ENCODE data around the gene PRRT2. TPM values are rescaled to one million over a fixed set of nuclear protein-coding genes. Genes with fewer than 3 reads are reported as not detected.

PRRT2 gene
- total RNA-seq, 2 donors from 2014 or later = 2.0 to 3.4 TPM

- Mint-ChIP-seq H3K4me1 (peaks cover 6% of the 10 kb centered on the region), H3K27me3 (no peaks in the 10 kb centered on the region), H3K36me3 (ENCODE audit: low read depth) (peaks cover 6% of the 10 kb centered on the region), H3K27ac (no peak overlapping the region), H3K4me3 (no peak overlapping the region)
- no peak for DNase-seq
- ATAC-seq = no peak
- no peaks in the 10 kb centered on the region for H3K9me3 ChIP-seq (ENCODE audit: control insufficient read depth, low read length, poor library complexity, severe bottlenecking)
Observed at GRCh38 chr16:29840240-29840639, 28.2 kb downstream of the PRRT2 start.

DNA sequence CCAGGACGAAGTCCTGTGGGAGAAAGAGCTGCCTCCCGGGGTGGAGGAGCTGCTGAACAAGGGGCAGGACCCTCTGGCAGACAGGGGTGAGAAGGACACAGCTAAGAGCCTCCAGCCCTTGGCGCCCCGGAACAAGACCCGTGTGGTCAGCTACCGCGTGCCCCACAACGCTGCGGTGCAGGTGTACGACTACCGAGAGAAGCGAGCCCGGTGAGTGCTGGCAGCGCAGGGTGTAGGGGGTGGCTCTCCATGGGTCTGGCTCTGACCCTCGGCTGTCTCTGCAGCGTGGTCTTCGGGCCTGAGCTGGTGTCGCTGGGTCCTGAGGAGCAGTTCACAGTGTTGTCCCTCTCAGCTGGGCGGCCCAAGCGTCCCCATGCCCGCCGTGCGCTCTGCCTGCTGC is 29.6 kb downstream of the PRRT2 start:
- Mint-ChIP-seq H3K4me3 (no peak overlapping the region), H3K36me3 (ENCODE audit: low read depth) (peaks cover 7% of the 10 kb centered on the region), H3K27ac (no peak overlapping the region), H3K4me1 (peaks cover 9% of the 10 kb centered on the region), H3K27me3 (no peaks in the 10 kb centered on the region)
- ATAC-seq = no peak
- DNase-seq = no peak
- H3K9me3 ChIP-seq (ENCODE audit: control insufficient read depth, low read length, poor library complexity, severe bottlenecking) = no peaks in the 10 kb centered on the region

- H3K9me3 ChIP-seq (ENCODE audit: control insufficient read depth, low read length, poor library complexity, severe bottlenecking) = no peaks in the 10 kb centered on the region
- H3K36me3 Mint-ChIP-seq (ENCODE audit: low read depth) = peaks cover 9% of the 10 kb centered on the region
- no peak for DNase-seq
- no peaks in the 10 kb centered on the region for H3K27me3 Mint-ChIP-seq
- no peak overlapping the region for H3K27ac Mint-ChIP-seq
- H3K4me3 Mint-ChIP-seq = no peak overlapping the region
- peaks cover 9% of the 10 kb centered on the region for H3K4me1 Mint-ChIP-seq
- no peak for ATAC-seq
Observed at GRCh38 chr16:29842732-29843346, 30.8 kb downstream of the PRRT2 start.

- Mint-ChIP-seq H3K4me1 (peaks cover 12% of the 10 kb centered on the region), H3K27ac (no peak overlapping the region), H3K4me3 (no peak overlapping the region), H3K27me3 (no peaks in the 10 kb centered on the region), H3K36me3 (ENCODE audit: low read depth) (peaks cover 9% of the 10 kb centered on the region)
- DNase-seq (no peak), ATAC-seq (no peak)
- no peaks in the 10 kb centered on the region for H3K9me3 ChIP-seq (ENCODE audit: control insufficient read depth, low read length, poor library complexity, severe bottlenecking)
Observed at GRCh38 chr16:29843931-29844330, 31.9 kb downstream of the PRRT2 start.

DNA sequence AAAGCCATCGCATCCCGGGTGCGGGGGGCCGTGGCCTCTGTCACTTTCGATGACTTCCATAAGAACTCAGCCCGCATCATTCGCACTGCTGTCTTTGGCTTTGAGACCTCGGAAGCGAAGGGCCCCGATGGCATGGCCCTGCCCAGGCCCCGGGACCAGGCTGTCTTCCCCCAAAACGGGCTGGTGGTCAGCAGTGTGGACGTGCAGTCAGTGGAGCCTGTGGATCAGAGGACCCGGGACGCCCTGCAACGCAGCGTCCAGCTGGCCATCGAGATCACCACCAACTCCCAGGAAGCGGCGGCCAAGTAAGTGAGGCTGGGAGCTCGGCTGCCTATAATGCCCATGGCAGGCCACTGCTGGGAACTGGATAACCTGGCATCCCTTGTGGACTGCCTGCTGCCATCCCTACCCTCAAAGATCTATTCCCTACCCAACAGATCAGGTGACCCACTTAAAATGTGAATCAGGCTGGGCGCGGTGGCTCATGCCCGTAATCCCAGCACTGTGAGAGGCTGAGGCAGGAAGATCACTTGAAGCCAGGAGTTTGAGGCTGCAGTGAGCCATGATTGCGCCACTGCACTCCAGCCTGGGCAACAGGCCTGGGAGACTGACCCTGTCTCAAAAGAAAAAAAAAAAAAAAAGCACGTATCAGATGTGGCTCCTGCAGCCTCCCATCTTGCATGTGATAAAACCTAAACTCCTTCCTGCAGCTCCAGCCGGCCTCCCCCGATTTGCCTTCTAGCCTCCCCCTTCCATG is 32.8 kb downstream of the PRRT2 start:
- H3K4me3 Mint-ChIP-seq = no peak overlapping the region
- no peak for ATAC-seq
- H3K27ac Mint-ChIP-seq = peak overlapping the region; percentile 45
- peaks cover 9% of the 10 kb centered on the region for H3K36me3 Mint-ChIP-seq (ENCODE audit: low read depth)
- H3K27me3 Mint-ChIP-seq = no peaks in the 10 kb centered on the region
- no peak for DNase-seq
- H3K4me1 Mint-ChIP-seq = peaks cover 8% of the 10 kb centered on the region
- no peaks in the 10 kb centered on the region for H3K9me3 ChIP-seq (ENCODE audit: control insufficient read depth, low read length, poor library complexity, severe bottlenecking)

- H3K36me3 Mint-ChIP-seq (ENCODE audit: low read depth) = peaks cover 9% of the 10 kb centered on the region
- no peak for ATAC-seq
Observed at GRCh38 chr16:29845656-29846055, 33.7 kb downstream of the PRRT2 start.

GRCh38 chr16:29848420-29849297 is 36.7 kb downstream of the PRRT2 start:
- DNase-seq (peak; percentile 64 to 78 (median 71)), ATAC-seq (peak; percentile 95)
- Mint-ChIP-seq H3K4me1 (peaks cover 10% of the 10 kb centered on the region), H3K27me3 (no peaks in the 10 kb centered on the region), H3K36me3 (ENCODE audit: low read depth) (peaks cover 7% of the 10 kb centered on the region), H3K4me3 (no peak overlapping the region), H3K27ac (peak overlapping the region; percentile 43)
- H3K9me3 ChIP-seq (ENCODE audit: control insufficient read depth, low read length, poor library complexity, severe bottlenecking) = no peaks in the 10 kb centered on the region

More at GRCh38 chr16:29845656-29846055, 33.7 kb downstream of the PRRT2 start:
- H3K9me3 ChIP-seq (ENCODE audit: control insufficient read depth, low read length, poor library complexity, severe bottlenecking) = no peaks in the 10 kb centered on the region
- DNase-seq = no peak
- H3K4me1 Mint-ChIP-seq = peaks cover 12% of the 10 kb centered on the region
- peak overlapping the region; percentile 45 for H3K27ac Mint-ChIP-seq
- no peak overlapping the region for H3K4me3 Mint-ChIP-seq
- H3K27me3 Mint-ChIP-seq = no peaks in the 10 kb centered on the region

DNA sequence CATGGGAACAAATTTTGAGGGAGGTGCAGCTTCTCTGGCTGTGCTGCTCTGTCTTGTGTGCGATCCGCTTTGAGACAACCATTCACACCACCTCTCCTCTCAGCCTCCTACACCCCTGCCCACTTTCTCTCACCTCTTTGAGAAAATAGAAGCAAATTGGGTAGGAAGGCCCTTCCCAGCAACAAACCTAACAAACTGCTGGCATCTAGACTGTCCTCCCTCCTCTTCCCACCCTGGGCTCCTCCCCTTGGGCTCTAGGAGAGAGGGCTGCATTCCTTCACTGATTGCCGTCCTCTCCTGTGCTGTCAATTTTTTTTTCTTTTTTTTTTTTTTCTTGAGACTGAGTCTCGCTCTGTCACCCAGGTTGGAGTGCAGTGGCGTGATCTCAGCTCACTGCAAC is 37.5 kb downstream of the PRRT2 start:
- no peak overlapping the region for H3K4me3 Mint-ChIP-seq
- peaks cover 7% of the 10 kb centered on the region for H3K36me3 Mint-ChIP-seq (ENCODE audit: low read depth)
- DNase-seq (no peak), ATAC-seq (no peak)
- peaks cover 10% of the 10 kb centered on the region for H3K4me1 Mint-ChIP-seq
- no peaks in the 10 kb centered on the region for H3K27me3 Mint-ChIP-seq
- no peaks in the 10 kb centered on the region for H3K9me3 ChIP-seq (ENCODE audit: control insufficient read depth, low read length, poor library complexity, severe bottlenecking)
- no peak overlapping the region for H3K27ac Mint-ChIP-seq

GRCh38 chr16:29850998-29851397 is 39.0 kb downstream of the PRRT2 start:
- no peak overlapping the region for H3K27ac Mint-ChIP-seq
- H3K9me3 ChIP-seq (ENCODE audit: control insufficient read depth, low read length, poor library complexity, severe bottlenecking) = no peaks in the 10 kb centered on the region
- no peak for DNase-seq
- H3K27me3 Mint-ChIP-seq = no peaks in the 10 kb centered on the region
- no peak overlapping the region for H3K4me3 Mint-ChIP-seq
- peaks cover 2% of the 10 kb centered on the region for H3K36me3 Mint-ChIP-seq (ENCODE audit: low read depth)
- no peak for ATAC-seq
- H3K4me1 Mint-ChIP-seq = peaks cover 7% of the 10 kb centered on the region

GRCh38 chr16:29852654-29853053 is 40.7 kb downstream of the PRRT2 start:
- H3K36me3 Mint-ChIP-seq (ENCODE audit: low read depth) = no peaks in the 10 kb centered on the region
- no peak overlapping the region for H3K4me3 Mint-ChIP-seq
- H3K27me3 Mint-ChIP-seq = no peaks in the 10 kb centered on the region
- ATAC-seq (no peak), DNase-seq (no peak)
- no peak overlapping the region for H3K27ac Mint-ChIP-seq
- H3K4me1 Mint-ChIP-seq = peaks cover 7% of the 10 kb centered on the region
- H3K9me3 ChIP-seq (ENCODE audit: control insufficient read depth, low read length, poor library complexity, severe bottlenecking) = no peaks in the 10 kb centered on the region

GRCh38 chr16:29854520-29855100 is 42.6 kb downstream of the PRRT2 start:
- H3K9me3 ChIP-seq (ENCODE audit: control insufficient read depth, low read length, poor library complexity, severe bottlenecking) = no peaks in the 10 kb centered on the region

DNA sequence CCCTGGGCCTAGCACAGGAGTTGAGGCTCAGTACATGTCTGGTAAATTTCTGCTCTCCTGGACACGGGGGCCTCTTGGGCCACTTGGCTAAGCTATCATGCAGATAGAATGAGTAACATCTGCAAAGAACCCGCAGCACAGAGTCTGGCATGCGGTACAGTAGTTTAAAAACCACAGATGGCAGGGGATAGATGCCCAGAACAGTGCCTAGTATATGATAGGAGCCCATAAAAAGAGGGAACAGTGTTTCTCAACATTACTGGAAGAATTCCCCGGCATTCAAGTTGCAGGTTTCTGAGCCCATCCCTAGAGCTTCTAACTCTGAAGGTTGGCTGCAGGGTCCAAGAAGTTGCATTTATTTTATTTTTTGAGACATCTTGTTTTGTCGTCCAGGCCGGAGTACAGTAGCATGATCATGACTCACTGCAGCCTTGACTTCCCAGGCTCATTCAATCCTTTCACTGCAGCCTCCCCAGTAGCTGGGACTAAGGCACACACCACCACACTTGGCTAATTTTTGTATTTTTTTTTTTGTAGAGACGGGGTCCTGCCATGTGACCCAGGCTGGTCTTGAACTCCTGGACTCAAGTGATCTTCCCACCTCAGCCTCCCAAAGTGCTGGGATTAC is 45.3 kb downstream of the PRRT2 start:
- no peak for ATAC-seq
- H3K27ac Mint-ChIP-seq = peak overlapping the region; percentile 8
- no peaks in the 10 kb centered on the region for H3K9me3 ChIP-seq (ENCODE audit: control insufficient read depth, low read length, poor library complexity, severe bottlenecking)
- H3K36me3 Mint-ChIP-seq (ENCODE audit: low read depth) = peaks cover 8% of the 10 kb centered on the region
- no peak overlapping the region for H3K4me3 Mint-ChIP-seq
- DNase-seq = no peak
- H3K27me3 Mint-ChIP-seq = no peaks in the 10 kb centered on the region
- peaks cover 13% of the 10 kb centered on the region for H3K4me1 Mint-ChIP-seq

More at GRCh38 chr16:29854520-29855100, 42.6 kb downstream of the PRRT2 start:
- Mint-ChIP-seq H3K27ac (no peak overlapping the region), H3K27me3 (no peaks in the 10 kb centered on the region), H3K4me3 (no peak overlapping the region), H3K4me1 (peaks cover 8% of the 10 kb centered on the region), H3K36me3 (ENCODE audit: low read depth) (peaks cover 6% of the 10 kb centered on the region)
- DNase-seq = no peak
- no peak for ATAC-seq

All from T-helper 17 cell (primary cell).